ENCODE measurements around the gene PDIK1L. TPM values are rescaled to one million over a fixed set of nuclear protein-coding genes. Genes with fewer than 3 reads are reported as not detected.

PDIK1L gene
- total RNA-seq, 1 donor from 2014 or later, result 22.8 TPM

- no peak overlapping the region for H3K4me3 Mint-ChIP-seq
- DNase-seq (ENCODE audit: low read depth, low spot score), result no peak
- H3K27me3 Mint-ChIP-seq (ENCODE audit: low read depth), result no peaks in the 10 kb centered on the region
These were observed 8.4 kb downstream of the PDIK1L start for GRCh38 chr1:26119892-26120608.

GRCh38 chr1:26121854-26122773 lies 10.5 kb downstream of the PDIK1L start:
- no peak for DNase-seq (ENCODE audit: low read depth, low spot score)
- Mint-ChIP-seq H3K9me3 (no peaks in the 10 kb centered on the region), H3K36me3 (ENCODE audit: low read depth) (no peaks in the 10 kb centered on the region), H3K4me1 (no peaks in the 10 kb centered on the region), H3K27me3 (ENCODE audit: low read depth) (no peaks in the 10 kb centered on the region), H3K27ac (ENCODE audit: unreplicated experiment) (no peak overlapping the region), H3K4me3 (no peak overlapping the region)
- TF ChIP-seq CTCF (conservative IDR thresholded peaks at IDR 0.05), result no peak

More at GRCh38 chr1:26119892-26120608, 8.4 kb downstream of the PDIK1L start:
- TF ChIP-seq CTCF (conservative IDR thresholded peaks at IDR 0.05), result no peak
- Mint-ChIP-seq H3K4me1 (no peaks in the 10 kb centered on the region), H3K27ac (ENCODE audit: unreplicated experiment) (no peak overlapping the region), H3K9me3 (no peaks in the 10 kb centered on the region), H3K36me3 (ENCODE audit: low read depth) (no peaks in the 10 kb centered on the region)

DNA sequence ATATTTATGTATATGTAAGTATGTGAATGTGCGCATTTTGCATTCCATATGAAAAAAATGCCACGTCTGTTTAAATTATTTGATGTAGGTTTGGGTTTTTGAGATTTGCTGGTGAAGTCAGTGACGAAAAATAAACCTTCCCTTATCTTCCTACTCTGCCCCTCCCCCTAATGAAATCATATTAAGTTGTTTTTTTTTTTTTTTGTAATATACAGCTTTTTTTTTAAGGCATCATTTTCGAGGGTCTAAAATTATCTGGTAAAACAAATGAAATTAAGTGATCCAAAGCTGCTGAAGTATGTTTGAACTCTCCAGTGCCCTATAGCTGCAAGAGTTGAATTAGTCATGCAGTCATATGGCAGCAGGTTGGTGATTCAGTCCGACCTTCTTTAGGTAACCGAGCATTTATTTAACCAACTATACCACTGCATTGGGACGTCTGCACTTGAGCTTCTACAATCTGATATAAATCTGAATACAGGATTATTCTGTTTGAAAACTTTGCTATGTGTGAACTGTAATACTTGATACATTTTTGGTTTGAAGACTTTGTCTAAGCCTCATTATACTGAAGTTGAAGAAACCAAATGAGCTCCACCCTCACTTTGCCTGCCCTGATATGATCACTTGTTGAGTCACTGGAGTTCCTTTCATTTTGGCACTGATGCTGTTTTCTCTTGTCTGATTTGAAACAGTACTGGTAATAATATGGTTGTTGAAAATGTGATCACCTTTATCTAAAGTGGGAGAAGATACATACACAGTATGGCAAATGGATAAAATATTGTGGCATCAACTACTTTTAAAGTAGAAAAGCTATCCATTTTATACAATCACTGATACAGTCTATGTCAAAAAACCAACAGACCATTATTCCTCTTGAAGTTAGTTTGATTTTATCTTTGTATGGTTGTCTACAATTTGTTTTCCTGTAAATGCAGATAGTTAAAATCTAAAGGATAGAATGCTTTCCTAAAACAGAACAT lies 11.7 kb downstream of the PDIK1L start:
- H3K4me1 Mint-ChIP-seq, result no peaks in the 10 kb centered on the region
- no peak overlapping the region for H3K4me3 Mint-ChIP-seq
- no peaks in the 10 kb centered on the region for H3K36me3 Mint-ChIP-seq (ENCODE audit: low read depth)
- DNase-seq (ENCODE audit: low read depth, low spot score), result no peak
- H3K27ac Mint-ChIP-seq (ENCODE audit: unreplicated experiment), result no peak overlapping the region
- TF ChIP-seq CTCF (conservative IDR thresholded peaks at IDR 0.05), result no peak
- H3K27me3 Mint-ChIP-seq (ENCODE audit: low read depth), result no peaks in the 10 kb centered on the region
- H3K9me3 Mint-ChIP-seq, result no peaks in the 10 kb centered on the region

DNA sequence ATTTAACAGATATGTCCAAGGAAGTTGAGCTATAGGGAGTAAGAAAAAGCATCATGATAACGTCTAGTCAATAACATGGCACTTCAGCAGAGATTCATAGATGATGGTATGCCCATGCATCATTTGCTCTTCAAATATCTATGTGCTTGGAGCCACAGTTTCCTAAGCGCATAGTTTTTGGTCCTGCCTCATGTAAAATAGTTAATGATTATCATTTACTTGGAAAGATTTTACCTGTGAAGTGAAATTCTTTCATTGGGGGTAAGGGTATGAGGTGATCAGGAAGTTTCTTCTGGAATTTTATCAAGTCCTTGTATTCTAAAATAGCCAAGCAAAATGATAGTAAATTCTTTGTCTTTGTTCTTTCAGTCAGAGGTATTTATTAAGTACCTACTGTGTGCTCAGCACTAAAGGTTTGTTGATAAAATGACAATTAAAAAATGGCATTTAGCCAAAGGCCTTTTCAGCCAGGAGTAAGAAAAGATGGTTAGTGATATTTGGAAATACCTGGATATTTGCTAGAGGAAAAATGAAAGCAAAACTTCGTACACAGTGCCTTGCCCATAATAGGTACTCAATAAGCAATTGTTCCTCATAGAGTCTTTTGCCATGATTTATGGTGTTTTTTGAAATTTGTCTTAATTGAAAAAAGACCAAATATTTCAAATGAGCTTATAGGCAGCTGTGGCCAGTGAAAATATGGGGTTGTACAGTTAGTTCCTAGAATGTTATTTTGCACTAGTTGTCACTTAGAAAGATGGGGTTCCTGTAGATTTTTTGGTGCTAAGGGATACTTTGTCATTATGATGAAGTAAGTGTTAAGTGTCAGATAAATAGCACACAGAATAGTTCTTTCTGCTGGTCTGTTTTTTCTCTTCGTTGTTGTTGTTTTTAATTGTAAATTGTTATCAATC lies 13.1 kb downstream of the PDIK1L start:
- H3K36me3 Mint-ChIP-seq (ENCODE audit: low read depth), result no peaks in the 10 kb centered on the region
- DNase-seq (ENCODE audit: low read depth, low spot score), result no peak
- no peaks in the 10 kb centered on the region for H3K9me3 Mint-ChIP-seq
- H3K27me3 Mint-ChIP-seq (ENCODE audit: low read depth), result no peaks in the 10 kb centered on the region
- H3K27ac Mint-ChIP-seq (ENCODE audit: unreplicated experiment), result no peak overlapping the region
- H3K4me3 Mint-ChIP-seq, result no peak overlapping the region
- H3K4me1 Mint-ChIP-seq, result peaks cover 4% of the 10 kb centered on the region
- TF ChIP-seq CTCF (conservative IDR thresholded peaks at IDR 0.05), result no peak

All from neural crest cell (in vitro differentiated cells).